GM12874 (cell line): ENCODE data around the gene PML.

Experiments
- CTCF ChIP-seq: IDR thresholded peaks from 2 replicates; pipeline ENCODE4 v1.5.1; 2011; ENCODE audit warnings: low read depth, mild to moderate bottlenecking, control low read depth, low read length, moderate library complexity; ENCODE audit not compliant: insufficient read depth

Gene PML

DNA sequence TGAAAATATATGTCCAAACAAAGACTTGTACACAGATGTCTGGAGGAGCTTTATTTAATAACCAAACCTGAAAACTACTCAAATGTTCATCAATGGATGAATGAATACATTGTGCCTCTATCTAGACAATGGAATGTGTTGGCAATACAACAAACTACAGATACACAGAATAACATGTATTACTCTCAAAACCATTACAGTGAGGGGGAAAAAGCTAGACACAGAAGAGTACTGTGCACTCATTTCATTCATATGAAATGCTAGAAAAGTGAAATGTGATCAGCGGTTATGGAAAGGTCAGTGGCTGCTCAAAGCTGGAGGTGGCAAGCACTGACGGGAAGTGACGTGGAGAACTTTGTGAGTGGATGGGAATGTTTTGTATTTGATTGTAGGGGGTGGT, 15.6 kb upstream of the PML start:
- TF ChIP-seq CTCF: no peak

- TF ChIP-seq CTCF: no peak
Measured at GRCh38 chr15:73979636-73980035, 14.9 kb upstream of the PML start.

- TF ChIP-seq CTCF: no peak
Measured at GRCh38 chr15:73981761-73982221, 12.7 kb upstream of the PML start.

DNA sequence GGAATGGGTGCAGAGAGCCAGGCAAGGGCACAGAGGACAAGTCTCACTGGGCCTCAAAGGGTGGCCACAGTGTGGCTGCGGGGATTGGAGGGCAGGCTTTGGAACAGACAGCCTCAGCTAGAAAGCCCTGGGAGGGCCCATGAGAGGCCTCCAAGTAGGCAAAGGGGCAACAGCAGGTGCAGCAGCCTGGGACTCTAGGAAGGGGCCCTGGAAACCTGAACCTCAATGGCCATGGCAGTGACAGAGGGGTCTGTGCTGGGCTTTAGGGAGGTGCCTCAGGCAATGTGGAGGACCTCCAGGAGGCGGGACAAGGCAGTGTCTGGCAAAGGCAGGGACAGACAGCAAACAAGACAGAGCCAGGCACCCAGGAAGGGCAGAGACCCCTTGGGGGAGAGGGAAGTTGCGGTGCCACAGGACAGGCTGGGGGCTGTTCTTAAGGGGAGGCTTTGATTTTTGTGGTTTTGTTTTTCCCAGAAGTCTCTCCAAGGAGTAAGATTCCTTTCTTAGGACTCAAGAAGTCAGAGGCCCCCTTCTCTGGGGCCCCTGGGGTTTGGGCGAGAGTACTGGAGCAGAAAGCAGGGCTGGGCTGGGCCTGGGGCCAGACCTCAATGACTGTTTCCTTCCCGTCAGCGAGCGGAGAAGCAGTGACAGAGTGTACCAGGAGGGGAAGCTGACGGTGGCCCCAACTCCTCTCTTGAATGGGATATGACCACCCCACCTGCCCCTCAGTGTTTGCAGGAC, 12.1 kb upstream of the PML start:
- no peak for TF ChIP-seq CTCF

- no peak for TF ChIP-seq CTCF
Measured at GRCh38 chr15:73983211-73983727, 11.2 kb upstream of the PML start.

DNA sequence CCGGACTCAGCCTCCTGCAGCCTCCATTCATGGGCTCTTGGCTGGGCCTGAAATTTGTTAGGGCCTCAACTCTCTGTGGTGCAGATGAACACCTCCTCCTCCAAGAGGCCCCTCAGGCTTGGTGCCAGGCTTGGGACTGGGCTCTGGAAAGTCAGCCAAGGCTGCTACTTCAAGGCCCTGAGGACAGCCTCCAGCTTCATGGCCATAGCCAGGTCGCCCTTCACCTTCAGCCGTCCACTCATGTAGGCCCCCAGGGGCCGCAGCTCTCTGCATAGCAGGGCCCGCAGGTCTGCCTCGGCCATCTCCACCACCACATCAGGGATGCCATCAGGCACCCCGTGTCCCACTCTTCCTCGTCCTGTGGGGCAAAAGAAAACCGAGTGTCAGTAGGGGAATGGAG, 10.7 kb upstream of the PML start:
- TF ChIP-seq CTCF: no peak

DNA sequence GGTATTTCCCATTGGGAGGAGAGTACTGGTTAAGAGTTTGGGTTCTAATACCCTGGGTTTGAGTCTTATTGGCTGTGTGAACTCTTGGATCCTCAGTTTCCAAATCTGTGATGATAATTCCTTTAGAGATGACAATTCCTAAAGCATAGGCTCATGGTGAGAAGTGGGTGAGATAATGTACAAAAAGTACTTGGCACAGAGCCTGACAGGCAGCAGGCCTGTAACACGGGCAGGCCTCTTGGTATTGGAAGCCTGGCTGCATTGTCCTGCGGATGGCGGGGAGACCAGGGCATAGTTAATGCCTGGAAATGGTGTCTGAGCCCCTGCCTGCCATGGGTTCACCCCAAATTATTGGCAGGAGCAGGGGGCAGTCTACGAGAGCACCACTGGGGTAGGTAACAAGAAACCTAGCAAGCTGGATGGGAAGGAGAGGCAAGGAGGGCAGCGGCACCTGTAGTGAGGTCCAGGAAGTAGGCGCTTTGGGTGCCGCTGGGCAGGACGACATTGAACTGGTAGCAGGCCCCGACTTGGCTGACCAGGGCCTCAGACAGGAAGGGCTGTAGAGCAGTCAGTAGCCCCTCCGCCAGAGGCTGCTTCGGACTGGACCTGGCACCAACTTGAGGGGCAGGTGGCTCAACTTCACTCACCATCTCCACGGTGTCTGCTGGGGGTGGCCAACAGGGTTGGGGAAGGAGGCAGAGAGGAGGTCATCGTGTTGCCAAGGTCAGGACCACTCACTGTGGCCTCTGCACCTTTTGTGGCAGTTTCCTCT, 10.1 kb upstream of the PML start:
- no peak for TF ChIP-seq CTCF
